ENCODE measurements around the gene PTPRD. TPM values are rescaled to one million over a fixed set of nuclear protein-coding genes. Genes with fewer than 3 reads are reported as not detected.

PTPRD gene
- total RNA-seq, 1 donor from 2014 or later, result 136 TPM

DNA sequence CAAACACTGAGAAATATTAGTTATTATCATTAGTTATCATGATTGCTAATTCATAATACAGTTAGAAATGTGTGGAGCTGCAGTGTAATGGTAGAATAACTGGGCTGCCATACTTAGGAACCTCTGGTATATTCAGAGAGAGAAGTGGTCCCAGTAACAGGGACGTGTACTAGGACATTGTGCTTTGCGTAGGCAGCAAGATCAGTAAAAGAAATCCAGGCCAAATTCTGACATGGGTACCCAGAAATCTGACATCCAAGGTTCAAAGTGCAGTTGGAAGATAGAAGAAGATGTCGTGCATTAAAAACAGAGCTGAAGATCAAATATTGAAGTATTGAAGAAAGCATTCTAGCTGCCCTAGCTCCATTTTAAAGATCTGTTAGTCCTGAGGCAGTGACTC, 1652.5 kb downstream of the PTPRD start:
- no peaks in the 10 kb centered on the region for H3K36me3 Mint-ChIP-seq
- no peaks in the 10 kb centered on the region for H3K79me2 ChIP-seq (ENCODE audit: low read depth)
- H3K9me3 ChIP-seq (ENCODE audit: low read depth), result no peaks in the 10 kb centered on the region

DNA sequence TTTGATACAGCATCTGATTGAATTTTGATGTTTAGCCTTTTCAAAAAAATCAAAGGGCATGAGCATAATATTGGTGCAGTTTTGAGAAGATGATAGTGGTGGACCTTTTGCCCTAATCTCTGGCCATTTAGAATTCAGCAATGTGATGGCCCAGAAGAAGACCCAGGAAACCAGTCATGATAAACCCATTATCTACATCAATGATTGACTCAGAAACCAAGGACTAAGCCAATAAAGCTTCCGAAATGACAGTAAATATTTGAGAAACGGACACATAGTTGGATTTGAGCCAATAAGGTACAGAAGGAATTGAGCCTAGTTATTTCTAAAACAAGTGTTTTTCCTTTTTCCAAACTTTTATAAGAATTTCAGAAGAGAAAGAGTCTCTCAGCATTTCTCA, 1654.4 kb downstream of the PTPRD start:
- peaks cover 14% of the 10 kb centered on the region for H3K4me1 Mint-ChIP-seq
- H3K79me2 ChIP-seq (ENCODE audit: low read depth), result no peaks in the 10 kb centered on the region

More for the DNA sequence above, 1652.5 kb downstream of the PTPRD start:
- H3K27me3 Mint-ChIP-seq (ENCODE audit: insufficient read depth, low read depth), result no peaks in the 10 kb centered on the region
- H3K4me3 ChIP-seq, result no peak overlapping the region
- no peak overlapping the region for H3K27ac Mint-ChIP-seq
- no peaks in the 10 kb centered on the region for H3K36me3 ChIP-seq
- H3K27ac ChIP-seq, result no peak overlapping the region
- no peaks in the 10 kb centered on the region for H3F3A ChIP-seq (ENCODE audit: low read depth)
- H4K20me1 ChIP-seq (ENCODE audit: low read depth), result no peaks in the 10 kb centered on the region
- no peak for TF ChIP-seq EZH2 (IDR thresholded peaks at IDR 0.05)
- TF ChIP-seq, protein P1, sequence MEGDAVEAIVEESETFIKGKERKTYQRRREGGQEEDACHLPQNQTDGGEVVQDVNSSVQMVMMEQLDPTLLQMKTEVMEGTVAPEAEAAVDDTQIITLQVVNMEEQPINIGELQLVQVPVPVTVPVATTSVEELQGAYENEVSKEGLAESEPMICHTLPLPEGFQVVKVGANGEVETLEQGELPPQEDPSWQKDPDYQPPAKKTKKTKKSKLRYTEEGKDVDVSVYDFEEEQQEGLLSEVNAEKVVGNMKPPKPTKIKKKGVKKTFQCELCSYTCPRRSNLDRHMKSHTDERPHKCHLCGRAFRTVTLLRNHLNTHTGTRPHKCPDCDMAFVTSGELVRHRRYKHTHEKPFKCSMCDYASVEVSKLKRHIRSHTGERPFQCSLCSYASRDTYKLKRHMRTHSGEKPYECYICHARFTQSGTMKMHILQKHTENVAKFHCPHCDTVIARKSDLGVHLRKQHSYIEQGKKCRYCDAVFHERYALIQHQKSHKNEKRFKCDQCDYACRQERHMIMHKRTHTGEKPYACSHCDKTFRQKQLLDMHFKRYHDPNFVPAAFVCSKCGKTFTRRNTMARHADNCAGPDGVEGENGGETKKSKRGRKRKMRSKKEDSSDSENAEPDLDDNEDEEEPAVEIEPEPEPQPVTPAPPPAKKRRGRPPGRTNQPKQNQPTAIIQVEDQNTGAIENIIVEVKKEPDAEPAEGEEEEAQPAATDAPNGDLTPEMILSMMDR (IDR thresholded peaks at IDR 0.05), result no peak
- no peak for TF ChIP-seq EZH2phosphoT487 (IDR thresholded peaks at IDR 0.05)
- peaks cover 14% of the 10 kb centered on the region for H3K4me1 Mint-ChIP-seq
- no peaks in the 10 kb centered on the region for H3K9me3 Mint-ChIP-seq
- H3K9ac ChIP-seq, result no peak overlapping the region
- no peaks in the 10 kb centered on the region for H3K27me3 ChIP-seq
- H3K4me3 Mint-ChIP-seq, result no peak overlapping the region
- H3K4me1 ChIP-seq, result peaks cover 21% of the 10 kb centered on the region
- no peak for DNase-seq (ENCODE audit: low spot score)
- no peak overlapping the region for H2AFZ ChIP-seq (replicated peaks)
- no peak overlapping the region for H3K4me2 ChIP-seq

DNA sequence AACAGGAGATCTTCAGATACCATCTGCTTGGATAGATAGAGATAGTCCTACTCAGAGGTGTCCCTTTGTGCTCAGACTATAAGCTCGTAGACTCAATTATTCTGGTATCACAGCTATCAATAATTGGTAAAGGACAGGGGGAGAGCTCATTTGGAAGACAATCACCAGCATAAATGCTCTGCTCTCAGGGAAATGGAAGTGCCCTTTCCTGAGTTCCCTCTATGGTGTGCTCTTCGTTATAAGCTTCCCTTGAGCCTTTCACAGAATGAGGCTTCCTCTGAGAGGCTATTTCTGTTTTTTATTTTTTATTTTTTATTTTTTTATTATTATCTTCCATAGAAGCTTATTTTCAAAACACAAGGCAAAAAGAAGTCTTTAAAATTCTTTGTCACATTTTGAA, 1657.5 kb downstream of the PTPRD start:
- Histone ChIP-seq H3K79me2 (ENCODE audit: low read depth) (no peaks in the 10 kb centered on the region), H3K9ac (no peak overlapping the region), H3K36me3 (no peaks in the 10 kb centered on the region), H3K4me2 (no peak overlapping the region), H3K9me3 (ENCODE audit: low read depth) (no peaks in the 10 kb centered on the region), H4K20me1 (ENCODE audit: low read depth) (no peaks in the 10 kb centered on the region), H3K27ac (no peak overlapping the region), H3K27me3 (no peaks in the 10 kb centered on the region), H3K4me1 (peaks cover 26% of the 10 kb centered on the region), H3F3A (ENCODE audit: low read depth) (no peaks in the 10 kb centered on the region), H2AFZ (replicated peaks) (no peak overlapping the region), H3K4me3 (no peak overlapping the region)
- TF ChIP-seq EZH2 (IDR thresholded peaks at IDR 0.05), result no peak
- no peak for TF ChIP-seq EZH2phosphoT487 (IDR thresholded peaks at IDR 0.05)
- TF ChIP-seq, protein P1 (IDR thresholded peaks at IDR 0.05), result no peak
- no peaks in the 10 kb centered on the region for H3K36me3 Mint-ChIP-seq
- no peaks in the 10 kb centered on the region for H3K9me3 Mint-ChIP-seq
- H3K27ac Mint-ChIP-seq, result no peak overlapping the region
- H3K4me1 Mint-ChIP-seq, result peaks cover 14% of the 10 kb centered on the region
- no peak overlapping the region for H3K4me3 Mint-ChIP-seq
- peaks cover 2% of the 10 kb centered on the region for H3K27me3 Mint-ChIP-seq (ENCODE audit: insufficient read depth, low read depth)
- no peak for DNase-seq (ENCODE audit: low spot score)

More for the DNA sequence above, 1654.4 kb downstream of the PTPRD start:
- Mint-ChIP-seq H3K9me3 (no peaks in the 10 kb centered on the region), H3K4me3 (no peak overlapping the region), H3K27me3 (ENCODE audit: insufficient read depth, low read depth) (no peaks in the 10 kb centered on the region), H3K36me3 (no peaks in the 10 kb centered on the region), H3K27ac (no peak overlapping the region)
- H3K27me3 ChIP-seq, result no peaks in the 10 kb centered on the region
- no peaks in the 10 kb centered on the region for H3K36me3 ChIP-seq
- H3K4me3 ChIP-seq, result no peak overlapping the region
- peaks cover 26% of the 10 kb centered on the region for H3K4me1 ChIP-seq
- H2AFZ ChIP-seq (replicated peaks), result no peak overlapping the region
- no peaks in the 10 kb centered on the region for H4K20me1 ChIP-seq (ENCODE audit: low read depth)
- H3K4me2 ChIP-seq, result no peak overlapping the region
- H3F3A ChIP-seq (ENCODE audit: low read depth), result no peaks in the 10 kb centered on the region
- no peak overlapping the region for H3K9ac ChIP-seq
- no peaks in the 10 kb centered on the region for H3K9me3 ChIP-seq (ENCODE audit: low read depth)
- DNase-seq (ENCODE audit: low spot score), result no peak
- H3K27ac ChIP-seq, result no peak overlapping the region
- TF ChIP-seq EZH2phosphoT487 (IDR thresholded peaks at IDR 0.05) (no peak), EZH2 (IDR thresholded peaks at IDR 0.05) (no peak)
- TF ChIP-seq, protein P1 (IDR thresholded peaks at IDR 0.05), result no peak

All from neural progenitor cell (in vitro differentiated cells).